Right ventricle myocardium superior (tissue), 1 donor: Measurements from ENCODE around the gene AIPL1. TPM values are rescaled to one million over a fixed set of nuclear protein-coding genes. Genes with fewer than 3 reads are reported as not detected.

ENCODE experiments used
- ATAC-seq: fragments of 200-7000 bp; cut with Tn5 transposase; one replicate; pipeline ENCODE4 v1.9.1; 2020; ENCODE audit warnings: mild to moderate bottlenecking; ENCODE audit not compliant: poor library complexity
- DNase-seq: peaks from one replicate; pipeline ENCODE4 v3.0.0-alpha.2; 2020
- intact Hi-C: fragments of 100-400 bp; cut with DNase I; formaldehyde crosslinking; loops from one replicate; pipeline ENCODE4 v1.11.2; 2022
- total RNA-seq: library from RNA; stranded (reverse); fragmentation: NEBNext Ultra II Directional; extraction: Animal tissue kit (Norgen Biotek cat#: 25700); gene quantifications from one replicate; pipeline ENCODE4 v1.2.1, GENCODE V29; 2021
- donor health status: DM: no; HTN: yes; CAD: no; lungs with severe emphysema.

AIPL1 gene
- total RNA-seq, 1 donor from 2014 or later: not detected

DNA sequence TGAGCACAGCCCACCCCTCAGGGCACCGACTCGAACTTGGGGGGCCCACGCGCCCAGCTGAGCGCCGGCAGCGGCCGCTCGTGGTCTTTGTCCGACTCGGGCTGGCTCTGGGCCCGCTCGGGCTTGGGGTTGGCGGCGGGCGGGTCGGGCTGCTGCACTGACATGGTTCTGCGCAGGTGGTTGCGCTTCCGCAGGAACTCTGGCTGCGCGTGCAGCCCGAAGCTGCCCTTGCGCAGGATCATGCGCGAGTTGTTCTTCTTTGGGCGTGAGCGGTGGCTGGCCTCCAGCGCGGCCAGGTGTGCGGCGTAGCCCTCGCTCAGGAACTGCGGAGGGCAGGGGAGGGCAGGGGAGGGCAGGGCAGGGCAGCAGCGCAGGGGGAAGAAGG, 20.4 kb upstream of the AIPL1 start:
- no peak for DNase-seq
- ATAC-seq: peak; percentile 35
- intact Hi-C loops: no loop called here

DNA sequence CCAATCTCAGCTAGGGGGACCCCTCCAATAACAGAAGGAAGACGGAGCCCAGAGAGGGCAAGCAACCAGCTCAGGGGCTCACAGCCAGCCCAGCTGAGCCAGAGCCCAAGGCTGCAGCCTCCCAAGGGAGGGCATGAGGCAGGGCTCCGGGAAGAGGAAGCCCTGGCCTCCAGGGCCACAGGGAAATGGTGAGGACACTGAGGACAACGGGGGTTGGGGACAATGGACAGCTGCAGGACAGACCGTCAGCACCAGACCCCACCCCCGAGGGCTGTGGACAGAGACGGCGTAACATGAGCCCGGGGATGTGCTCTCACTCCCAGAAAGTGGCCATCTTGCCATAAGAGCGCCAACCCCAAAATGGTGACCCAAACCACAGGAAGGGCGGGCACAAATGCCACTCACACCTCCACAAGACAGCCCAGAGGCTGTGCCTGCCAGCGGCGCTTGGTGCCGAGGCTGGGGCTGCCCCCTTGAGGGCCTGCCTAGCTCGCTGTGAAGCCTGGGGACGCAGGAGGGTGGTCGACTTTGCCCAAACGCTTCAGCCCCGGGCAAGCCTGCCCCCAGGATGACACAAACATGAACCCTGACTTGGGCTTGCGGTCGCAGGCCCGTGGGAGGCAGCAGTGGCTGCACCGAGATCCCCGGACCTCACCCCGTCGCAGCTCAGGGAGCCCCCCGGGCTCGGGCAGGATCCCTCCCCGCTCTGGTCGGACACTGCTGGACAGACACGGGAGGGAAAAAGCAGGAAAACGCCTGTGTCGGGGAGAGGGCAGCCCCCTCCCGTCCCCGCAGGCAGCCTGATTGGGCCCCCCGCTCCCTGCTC, 19.8 kb upstream of the AIPL1 start:
- DNase-seq (no peak), ATAC-seq (no peak)

DNA sequence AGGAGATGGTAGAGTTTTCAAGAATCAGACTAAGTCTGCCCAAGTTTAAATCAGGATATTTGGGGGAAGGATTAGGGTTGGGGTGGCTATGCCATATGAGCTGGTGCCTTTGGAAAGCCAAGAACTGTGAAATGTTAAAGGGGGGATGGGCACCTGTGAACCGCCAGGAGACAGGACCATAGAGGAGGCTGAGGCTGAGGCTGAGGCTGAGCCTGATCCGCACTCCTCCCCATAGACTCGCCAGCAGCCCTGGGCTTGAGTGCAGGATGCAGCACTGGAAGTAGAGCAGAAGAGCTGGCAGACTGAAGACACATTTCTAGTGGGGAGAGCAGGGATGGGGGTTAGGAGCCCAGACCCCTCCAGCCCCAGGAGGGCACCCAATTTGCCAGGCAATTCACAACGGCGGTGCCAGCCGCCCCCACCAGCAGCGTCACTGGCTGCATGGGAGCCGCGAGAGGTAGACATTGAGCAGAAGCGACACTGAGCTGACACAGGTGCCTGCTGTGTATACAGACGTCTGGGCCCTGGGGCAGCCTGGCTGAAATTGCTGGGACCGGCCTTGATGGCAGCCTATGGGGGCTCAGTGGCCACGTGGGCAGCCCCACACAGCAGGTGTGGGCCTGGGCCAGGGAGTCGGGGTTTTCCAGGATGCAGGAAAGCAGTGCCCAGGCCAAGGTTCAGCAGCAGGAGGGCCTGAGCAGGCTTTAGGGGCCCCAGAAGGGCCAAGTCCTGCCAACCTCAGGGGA, 18.5 kb upstream of the AIPL1 start:
- intact Hi-C loops: no loop called here
- no peak for DNase-seq
- no peak for ATAC-seq

More for the DNA sequence above, 19.8 kb upstream of the AIPL1 start:
- intact Hi-C loops: no loop called here

DNA sequence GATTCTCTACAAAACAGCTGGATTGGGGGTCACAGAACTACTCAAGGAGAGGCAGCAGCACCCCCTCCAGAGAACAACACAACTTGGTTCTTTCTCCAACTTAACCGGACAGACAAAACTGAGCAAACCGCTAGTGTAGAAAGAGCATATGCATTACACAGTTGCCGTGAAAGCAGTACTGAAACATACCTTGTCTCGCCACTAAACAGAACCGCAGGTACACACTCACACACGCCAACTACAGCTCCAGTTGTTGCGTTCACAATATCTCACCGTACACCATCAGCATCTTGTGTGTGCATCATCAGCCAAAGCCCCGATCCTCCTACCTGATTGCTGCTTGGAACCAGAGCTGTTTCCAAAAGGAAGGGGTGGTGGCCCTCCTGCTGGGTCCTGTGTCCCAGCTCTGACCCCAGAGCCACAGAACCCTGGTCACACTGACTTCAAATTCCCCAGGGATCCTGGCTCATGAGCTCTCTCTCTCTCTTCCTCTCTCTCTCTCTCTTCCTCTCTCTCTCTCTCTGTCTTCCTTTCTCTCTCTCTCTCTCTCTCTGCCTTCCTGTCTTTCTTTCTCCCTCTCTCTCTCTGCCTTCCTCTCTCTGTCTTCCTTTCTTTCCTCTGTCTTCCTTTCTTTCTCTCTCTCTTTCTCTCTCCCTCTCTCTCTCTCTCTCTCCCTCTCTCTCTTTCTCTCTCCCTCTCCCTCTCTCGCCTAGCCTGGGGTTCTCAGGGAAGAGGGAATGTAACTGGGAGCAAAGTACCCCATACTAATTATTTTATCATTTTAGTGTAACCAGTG, 17.7 kb upstream of the AIPL1 start:
- DNase-seq (no peak), ATAC-seq (no peak)
- intact Hi-C loops: no loop called here

DNA sequence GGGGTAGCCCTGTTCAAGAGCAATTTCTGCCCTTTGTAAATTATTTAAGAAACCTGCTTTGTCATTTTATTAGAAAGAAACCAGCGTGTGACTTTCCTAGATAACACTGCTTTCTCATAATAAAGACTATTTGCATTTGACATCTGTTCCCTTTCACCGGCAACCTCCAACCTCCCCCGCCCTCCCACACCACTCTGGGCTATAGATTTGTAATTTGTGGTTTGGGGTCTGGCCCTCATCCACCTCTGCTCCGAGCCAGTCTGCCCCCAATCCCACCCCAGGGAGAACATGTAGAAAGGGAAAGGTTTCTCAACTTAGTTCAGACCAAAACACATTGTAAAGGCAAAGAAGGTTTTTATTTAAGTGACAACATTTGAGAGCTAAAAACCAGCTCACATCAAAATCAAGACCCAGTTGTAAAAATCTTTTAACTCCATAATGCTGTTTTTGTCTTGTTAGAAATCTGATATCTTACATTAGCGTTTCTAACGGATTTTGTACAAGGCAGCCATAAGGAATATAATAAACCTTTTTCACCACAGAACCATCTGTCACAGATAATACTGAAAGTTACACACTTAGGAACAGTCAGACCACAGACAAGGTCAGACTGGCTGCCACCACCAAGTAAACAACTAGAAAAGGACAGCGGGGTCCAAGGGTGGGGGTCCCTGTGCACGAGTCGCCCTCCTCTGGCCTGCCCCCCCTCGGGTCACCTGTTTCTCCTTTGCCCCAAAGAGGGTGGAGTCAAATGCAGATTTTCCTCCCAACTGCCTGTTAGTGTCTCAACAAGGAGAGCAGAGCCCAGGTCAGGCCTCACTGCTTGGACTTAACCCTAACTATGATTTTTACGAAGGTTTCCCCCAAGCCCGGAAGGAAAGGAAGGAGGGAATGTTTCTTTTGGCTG, 16.3 kb upstream of the AIPL1 start:
- no peak for ATAC-seq
- intact Hi-C loops: no loop called here
- no peak for DNase-seq

DNA sequence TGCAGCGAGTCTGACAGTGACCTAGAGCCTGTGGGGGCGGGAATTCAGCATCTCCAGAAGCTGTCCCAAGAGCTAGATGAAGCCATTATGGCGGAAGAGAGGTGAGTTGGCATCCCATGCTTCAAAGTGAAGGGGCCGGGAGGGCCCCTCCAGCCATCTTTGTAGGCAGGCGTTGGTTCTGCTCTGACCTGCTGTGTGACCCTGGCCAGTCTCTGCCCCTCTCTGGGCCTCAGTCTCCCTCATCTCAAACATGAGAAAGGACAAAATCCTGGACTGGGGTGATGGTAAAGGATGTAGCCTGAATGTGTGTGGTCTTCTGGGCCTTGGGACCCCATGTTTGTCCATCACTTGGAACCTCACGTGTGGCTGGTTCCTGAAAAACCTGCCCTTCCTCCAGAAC, 14.4 kb upstream of the AIPL1 start:
- ATAC-seq: no peak
- DNase-seq: no peak
- intact Hi-C loops: no loop called here

DNA sequence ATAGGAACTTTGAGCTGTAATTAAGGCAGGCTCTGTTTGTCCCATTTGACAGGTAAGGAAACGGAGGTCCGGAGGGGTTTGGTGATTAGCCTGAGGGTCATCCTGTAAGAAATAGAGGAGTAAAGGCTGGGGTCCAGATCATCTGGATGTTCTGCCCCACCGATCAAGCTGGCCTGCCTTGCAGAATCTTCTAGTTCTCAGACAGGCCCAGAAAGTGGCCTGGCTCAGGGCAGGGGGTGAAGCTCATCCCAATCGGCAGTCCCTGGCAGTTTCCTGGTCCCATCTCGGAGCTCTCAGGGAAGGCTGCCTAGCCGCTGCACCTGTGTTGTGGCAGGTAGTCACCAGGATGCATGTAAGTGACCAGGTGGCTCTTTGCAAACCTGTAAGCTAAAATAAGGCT, 13.6 kb upstream of the AIPL1 start:
- intact Hi-C loops: no loop called here
- ATAC-seq (no peak), DNase-seq (no peak)

DNA sequence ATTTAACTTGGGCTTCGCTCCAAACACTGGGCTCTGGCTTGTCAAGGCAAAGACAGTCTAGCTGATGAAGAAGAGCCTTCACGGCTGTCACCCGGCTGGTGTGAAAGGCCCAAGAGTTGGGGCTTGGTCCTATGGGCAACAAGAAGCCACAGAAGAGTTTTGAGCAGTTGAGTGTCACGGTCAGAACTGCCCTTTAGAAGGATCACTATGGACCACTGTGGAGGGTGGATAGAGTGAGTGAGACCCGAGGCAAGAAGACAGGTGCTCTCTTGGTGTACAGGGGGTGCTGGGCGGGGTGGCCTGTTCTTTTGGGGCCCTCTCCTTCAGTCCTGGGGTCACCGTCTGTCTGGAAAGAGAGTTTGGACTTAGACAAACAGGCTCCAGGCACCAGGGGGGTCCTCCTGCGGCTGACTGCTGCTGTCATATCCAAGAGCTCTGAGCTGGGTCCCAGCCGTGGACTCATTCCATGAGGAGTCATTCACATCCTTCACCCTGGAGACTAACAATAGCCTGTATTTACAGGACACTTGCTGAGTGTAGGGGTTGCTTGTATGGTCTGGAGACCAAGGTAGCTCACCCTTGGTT, 11.7 kb upstream of the AIPL1 start:
- no peak for ATAC-seq
- intact Hi-C loops: no loop called here

DNA sequence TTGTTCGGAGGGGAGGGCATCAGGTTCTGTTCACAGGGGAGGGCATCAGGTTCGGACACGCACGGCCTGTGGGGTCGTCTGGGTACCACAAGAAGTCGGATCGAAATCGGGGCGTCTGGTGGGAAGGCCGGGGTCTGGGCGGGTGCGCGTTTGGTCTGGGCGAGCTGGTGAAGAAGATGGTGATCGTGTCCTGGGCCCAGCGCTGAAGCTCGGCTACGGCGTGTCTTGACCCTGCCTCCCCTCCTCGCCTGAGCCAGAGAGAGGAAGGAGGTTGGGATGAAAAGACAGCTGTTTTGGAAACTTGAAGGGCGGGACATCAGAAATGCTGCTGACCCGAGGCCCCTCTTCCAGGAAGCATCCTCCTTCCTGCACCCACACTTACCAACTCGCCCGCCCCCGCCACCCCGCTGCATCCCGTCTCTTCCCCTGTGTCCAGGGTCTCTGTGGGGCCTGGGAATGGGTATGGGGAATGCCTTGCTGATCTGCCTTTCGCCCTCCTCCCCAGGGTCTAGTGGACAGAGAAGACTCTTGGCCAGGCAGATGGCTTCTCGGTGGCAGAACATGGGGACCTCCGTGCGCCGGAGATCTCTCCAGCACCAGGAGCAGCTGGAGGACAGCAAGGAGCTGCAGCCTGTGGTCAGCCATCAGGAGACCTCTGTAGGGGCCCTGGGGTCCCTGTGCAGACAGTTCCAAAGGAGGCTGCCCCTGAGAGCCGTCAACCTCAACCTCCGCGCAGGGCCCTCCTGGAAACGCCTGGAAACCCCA, 9.8 kb upstream of the AIPL1 start:
- DNase-seq: peak; percentile 59
- ATAC-seq: no peak
- intact Hi-C loops: no loop called here

More for the DNA sequence above, 11.7 kb upstream of the AIPL1 start:
- no peak for DNase-seq

DNA sequence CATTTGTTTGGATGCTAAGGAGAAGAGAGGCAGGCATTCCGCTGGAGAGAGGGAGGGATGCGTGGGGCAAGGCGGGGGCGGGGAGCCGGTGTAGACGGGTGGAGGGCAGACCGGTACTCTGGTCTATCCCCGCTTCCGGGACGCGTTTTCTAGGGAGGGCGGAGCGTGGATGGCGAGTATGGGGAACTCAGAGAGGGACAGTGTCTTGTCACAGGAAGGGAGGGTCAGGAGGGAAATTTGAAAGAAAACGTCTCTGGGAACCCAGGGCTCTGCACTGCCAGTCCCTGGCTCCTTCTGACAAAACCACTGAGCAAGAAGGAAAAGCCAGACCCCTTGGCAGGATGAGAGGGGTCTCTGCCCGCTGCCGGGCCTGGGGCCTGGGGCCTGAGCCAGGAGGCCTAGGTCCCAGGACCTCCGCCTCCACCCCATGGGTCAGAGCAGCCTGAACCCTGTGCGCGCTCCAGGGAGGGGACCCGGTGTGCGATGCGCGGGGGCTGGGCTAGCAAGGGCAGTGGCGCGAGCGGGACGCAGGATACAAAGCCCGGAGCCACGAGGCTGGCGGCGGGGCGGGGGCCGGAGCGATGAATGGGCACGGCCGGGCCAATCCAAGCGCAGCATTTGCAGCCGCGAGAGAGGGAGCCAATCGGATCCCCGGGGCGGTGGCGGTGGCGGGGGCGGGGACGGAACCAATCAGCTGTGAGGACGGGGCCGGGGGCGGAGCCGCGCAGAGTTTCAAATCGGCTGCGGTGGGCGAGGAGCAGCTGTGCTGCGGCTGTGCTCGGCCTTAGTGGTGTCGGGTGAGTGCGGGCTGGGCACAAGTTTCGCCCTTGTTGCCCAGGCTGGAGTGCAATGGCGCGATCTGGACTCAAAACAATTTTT, 9.0 kb upstream of the AIPL1 start, which contains the start of gene PIMREG:
Gene PIMREG, plus strand, starts transcription at position 764 of the 879 bp plus-strand sequence. CDS start 656 bp downstream, outside the sequence.
- intact Hi-C loops: no loop called here
- DNase-seq (peak; percentile 96), ATAC-seq (peak; percentile 100)

DNA sequence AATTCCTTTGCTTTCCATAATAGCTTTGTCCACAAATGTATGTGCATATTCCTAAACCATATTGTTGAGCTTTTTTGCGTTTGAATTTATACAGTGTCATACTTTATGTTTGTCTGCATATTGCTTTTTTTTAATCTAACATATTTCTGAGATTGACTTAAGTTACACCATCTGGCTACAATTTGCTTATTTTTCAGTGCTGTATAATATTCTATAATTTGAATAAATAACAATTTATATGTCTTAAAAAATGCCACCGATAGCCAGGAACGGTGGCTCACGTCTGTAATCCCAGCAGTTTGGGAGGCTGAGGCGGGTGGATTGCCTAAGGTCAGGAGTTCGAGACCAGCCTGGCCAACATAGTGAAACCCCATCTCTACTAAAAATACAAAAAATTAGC, 7.9 kb upstream of the AIPL1 start:
- intact Hi-C loops: no loop called here
- DNase-seq: no peak
- no peak for ATAC-seq

DNA sequence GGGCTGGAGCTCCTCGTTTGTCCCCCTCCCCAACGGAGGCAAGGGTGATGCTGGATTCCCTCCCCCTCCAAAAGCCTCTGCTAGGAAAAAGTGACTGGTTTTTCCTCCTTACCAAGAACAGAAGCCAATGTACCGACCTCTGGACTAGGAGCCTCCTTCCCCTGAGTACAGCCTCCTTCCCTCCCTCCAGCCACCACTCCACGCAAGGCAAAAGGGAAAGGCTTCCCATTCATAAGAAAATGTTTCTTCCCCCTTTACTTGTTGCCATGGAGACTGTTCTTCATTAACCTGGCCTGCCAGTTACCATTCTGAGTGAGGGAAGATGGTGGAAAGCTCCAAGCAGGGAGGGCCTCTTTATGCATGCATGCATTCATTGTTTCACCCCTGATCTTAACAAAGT, 5.0 kb upstream of the AIPL1 start:
- ATAC-seq (no peak), DNase-seq (no peak)
- intact Hi-C loops: loop anchor here (5.0 kb wide), 1 partner anchor 853 kb away; no protein-coding TSS in a partner anchor

DNA sequence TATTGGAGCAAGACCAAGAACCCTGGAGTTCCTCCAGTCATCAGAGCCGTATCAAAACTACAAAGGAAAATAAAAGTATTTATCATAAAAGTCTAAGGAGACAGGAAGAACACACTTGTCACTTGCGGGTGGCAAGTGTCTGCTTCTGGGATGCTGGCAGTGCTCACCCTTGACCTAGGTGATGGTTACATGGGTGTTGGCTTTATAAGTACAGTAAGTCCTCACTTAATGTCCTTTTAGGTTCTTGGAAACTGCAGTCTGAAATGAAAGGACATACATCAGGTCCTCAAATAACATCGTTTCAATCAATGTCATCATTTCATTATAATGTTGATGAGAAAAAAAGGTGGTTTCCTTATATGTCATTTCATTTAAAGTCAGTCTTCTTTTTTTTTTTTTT, 3.0 kb upstream of the AIPL1 start:
- DNase-seq: no peak
- intact Hi-C loops: loop anchor here (5.0 kb wide), 1 partner anchor 851 kb away; no protein-coding TSS in a partner anchor
- ATAC-seq: no peak

DNA sequence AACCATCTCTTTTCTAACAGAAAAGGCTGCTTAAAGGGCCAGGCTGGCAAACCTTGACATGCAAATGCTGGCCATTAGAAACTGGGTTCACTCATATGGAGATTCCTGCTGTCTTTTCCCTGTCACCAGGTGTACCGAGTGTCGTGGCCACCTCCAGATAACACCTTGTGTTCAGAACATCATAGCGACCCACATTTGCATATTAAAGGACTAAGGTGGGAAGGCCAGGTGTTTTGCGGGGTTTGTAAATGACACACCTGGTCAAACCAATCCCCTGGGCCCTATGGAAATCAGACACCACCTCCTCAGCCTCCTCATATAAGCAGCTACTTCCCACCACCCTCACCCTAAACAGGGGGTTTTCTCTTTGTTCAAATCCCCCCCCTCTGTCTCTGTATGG, 2.5 kb upstream of the AIPL1 start:
- intact Hi-C loops: loop anchor here (5.0 kb wide), 1 partner anchor 850 kb away; no protein-coding TSS in a partner anchor
- ATAC-seq (no peak), DNase-seq (no peak)

DNA sequence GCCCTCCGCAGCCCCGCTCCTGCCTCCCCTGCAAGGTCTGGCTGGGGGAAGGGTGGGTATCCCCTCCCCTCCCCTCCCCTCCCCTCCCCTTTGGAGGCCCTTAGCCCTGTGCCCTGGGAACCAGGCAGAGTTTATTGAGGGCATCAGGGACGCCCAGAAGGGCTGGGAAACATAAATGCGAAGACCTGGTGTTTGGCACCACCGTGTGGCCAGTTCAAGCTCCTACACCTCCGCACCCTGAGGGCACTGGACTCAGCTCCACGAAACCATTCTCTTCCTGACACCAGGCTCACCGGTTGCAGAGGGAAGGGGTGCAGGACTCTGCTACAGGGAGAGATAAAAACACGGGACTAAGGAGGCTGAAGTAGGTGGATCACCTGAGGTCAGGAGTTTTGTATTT, 1.0 kb upstream of the AIPL1 start:
- DNase-seq: no peak
- ATAC-seq: peak; percentile 90
- intact Hi-C loops: loop anchor here (5.0 kb wide), 1 partner anchor 849 kb away; no protein-coding TSS in a partner anchor

DNA sequence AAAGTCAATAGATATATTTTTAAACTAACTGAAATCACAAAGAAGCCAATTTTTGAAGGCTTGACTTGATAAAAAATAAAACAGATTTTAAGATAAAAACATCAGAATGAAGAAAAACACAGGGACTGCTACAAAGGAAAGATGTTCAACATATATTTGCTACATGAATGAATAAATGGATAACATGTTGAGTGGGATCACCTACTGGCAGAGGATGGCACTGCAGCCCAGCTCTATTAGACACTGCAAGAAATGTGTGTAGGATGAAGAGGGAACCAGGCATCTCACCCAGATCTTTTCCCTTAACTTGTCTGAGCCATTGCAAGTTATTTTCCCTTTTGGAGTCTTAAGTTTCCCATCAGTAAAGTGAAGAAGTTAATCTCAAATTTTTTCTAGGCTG, 4.2 kb downstream of the AIPL1 start:
- intact Hi-C loops: no loop called here
- ATAC-seq: no peak
- no peak for DNase-seq
